Fibroblast of lung (primary cell): ENCODE measurements around the gene TXK. TPM values are rescaled to one million over a fixed set of nuclear protein-coding genes. Genes with fewer than 3 reads are reported as not detected.

Experiments used
- DNase-seq, 2 donors: peaks; one replicate each; pipeline versions ENCODE4 v3.0.0 to v3.0.0-alpha.2; 2010; ENCODE audit warnings: low read depth in 2 of 2
- H2AFZ ChIP-seq: 2 replicates; pipeline ENCODE4 v1.5.1; 2012; ENCODE audit warnings: low read length, control low read depth, inconsistent platforms
- H3K27ac ChIP-seq: 2 replicates; pipeline ENCODE4 v1.5.1; 2011; ENCODE audit warnings: low read length, control low read depth; ENCODE audit not compliant: insufficient read depth
- H3K27me3 ChIP-seq: 2 replicates; pipeline ENCODE4 v1.5.1; 2011; ENCODE audit warnings: mild to moderate bottlenecking, low read length; ENCODE audit not compliant: control insufficient read depth, insufficient read depth
- H3K36me3 ChIP-seq: 2 replicates; pipeline ENCODE4 v1.5.1; 2011; ENCODE audit warnings: low read length; ENCODE audit not compliant: control insufficient read depth, insufficient read depth
- H3K4me1 ChIP-seq: 2 replicates; pipeline ENCODE4 v1.5.1; 2011; ENCODE audit warnings: low read length; ENCODE audit not compliant: control insufficient read depth, insufficient read depth; ENCODE audit errors: extremely low read depth
- H3K4me2 ChIP-seq: 2 replicates; pipeline ENCODE4 v1.5.1; 2011; ENCODE audit warnings: low read length, control low read depth; ENCODE audit not compliant: insufficient read depth; ENCODE audit errors: extremely low read depth
- H3K4me3 ChIP-seq, 4 experiments: fragments of 200-600 bp in 1 of 4; sonication (generic) in 1 of 4; replicated peaks in 1 of 4; 2 replicates each; pipeline ENCODE4 v1.5.1; 2011 to 2016; ENCODE audit warnings: low read length in 4 of 4, low read depth in 3 of 4, mild to moderate bottlenecking in 3 of 4, control low read depth in 2 of 4, inconsistent platforms in 1 of 4, mixed read lengths in 1 of 4; ENCODE audit not compliant: insufficient read depth in 1 of 4; ENCODE audit errors: control extremely low read depth in 1 of 4
- H3K79me2 ChIP-seq: 2 replicates; pipeline ENCODE4 v1.5.1; 2012; ENCODE audit warnings: mild to moderate bottlenecking, low read length, inconsistent platforms; ENCODE audit not compliant: control insufficient read depth, insufficient read depth
- H3K9ac ChIP-seq: 2 replicates; pipeline ENCODE4 v1.5.1; 2011; ENCODE audit warnings: mild to moderate bottlenecking, low read length, control low read depth; ENCODE audit not compliant: insufficient read depth
- H3K9me3 ChIP-seq: 2 replicates; pipeline ENCODE4 v1.5.1; 2012; ENCODE audit warnings: low read depth, low read length; ENCODE audit not compliant: control insufficient read depth, insufficient read depth
- H4K20me1 ChIP-seq: 2 replicates; pipeline ENCODE4 v1.5.1; 2011; ENCODE audit warnings: low read length; ENCODE audit not compliant: control insufficient read depth, insufficient read depth; ENCODE audit errors: extremely low read depth
- CTCF ChIP-seq, 2 donors: IDR thresholded peaks in 1 of 2; conservative IDR thresholded peaks in 1 of 2; 1 replicate in 1 of 2; 2 replicates in 1 of 2; pipeline ENCODE4 v1.5.1; 2011 to 2012; ENCODE audit warnings: low read length in 2 of 2, control low read depth in 1 of 2, inconsistent platforms in 1 of 2, low read depth in 1 of 2, mild to moderate bottlenecking in 1 of 2
- EZH2 ChIP-seq: IDR thresholded peaks from 2 replicates; pipeline ENCODE4 v1.5.1; 2012; ENCODE audit warnings: low read length, control low read depth, mild to moderate bottlenecking; ENCODE audit errors: missing control alignments
- polyA plus RNA-seq, 2 donors: library from polyadenylated mRNA; depleted of rRNA in 1 of 2; stranded (reverse) in 1 of 2; unstranded in 1 of 2; fragments of >200 nt; gene quantifications; 2 replicates each; pipeline ENCODE4 v1.2.1, GENCODE V29; 2011 to 2012; ENCODE audit warnings: missing spikeins in 1 of 2
- total RNA-seq: library from RNA; depleted of rRNA; stranded (reverse); fragments of >200 nt; gene quantifications from 2 replicates; pipeline ENCODE4 v1.2.1, GENCODE V29; 2014

TXK gene
- total and polyA plus RNA-seq, 2 donors (not counting 1 experiment from before 2014, with no cell fraction given) = 0.05 to 0.66 TPM

GRCh38 chr4:48033412-48033811 lies 100.6 kb downstream of the TXK start:
- DNase-seq = no peak
- H3K27ac ChIP-seq = no peak overlapping the region
- no peak overlapping the region for H3K4me2 ChIP-seq
- no peaks in the 10 kb centered on the region for H3K27me3 ChIP-seq
- no peak overlapping the region for H3K4me3 ChIP-seq
- H3K79me2 ChIP-seq = no peaks in the 10 kb centered on the region
- TF ChIP-seq EZH2 (no peak), CTCF (conservative IDR thresholded peaks at IDR 0.05 in 1 of 2, IDR thresholded peaks at IDR 0.05 in 1 of 2; ENCODE audit: low read depth in 1 of 2, low read length in 2 of 2) (no peak)
- H3K36me3 ChIP-seq = no peaks in the 10 kb centered on the region
- H3K9me3 ChIP-seq = no peaks in the 10 kb centered on the region
- no peaks in the 10 kb centered on the region for H3K4me1 ChIP-seq
- H4K20me1 ChIP-seq = no peaks in the 10 kb centered on the region
- H3K9ac ChIP-seq = no peak overlapping the region
- no peak overlapping the region for H2AFZ ChIP-seq

DNA sequence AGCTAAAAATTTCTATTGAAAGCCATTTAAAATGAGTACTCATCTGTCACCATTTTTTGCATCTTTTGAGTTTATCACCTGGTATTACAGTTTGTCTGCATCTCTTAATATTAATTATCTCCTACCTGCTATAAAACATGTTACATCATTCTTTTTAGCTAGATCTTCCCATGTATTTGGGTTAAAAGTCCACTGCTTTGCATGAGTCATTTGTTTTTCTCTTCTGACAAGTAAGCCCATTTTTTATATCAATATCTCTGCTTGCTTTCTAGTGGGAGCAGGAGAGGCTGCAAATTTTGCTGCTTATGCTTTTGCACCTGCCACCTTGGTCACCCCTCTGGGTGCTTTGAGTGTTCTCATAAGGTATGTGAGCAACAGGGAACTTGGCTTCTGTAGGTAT lies 101.3 kb downstream of the TXK start:
- no peak overlapping the region for H3K4me3 ChIP-seq
- peak in 1 of 2 donors; percentile 6 for DNase-seq

GRCh38 chr4:48031802-48032525 lies 102.1 kb downstream of the TXK start:
- Histone ChIP-seq H3K27me3 (no peaks in the 10 kb centered on the region), H3K4me1 (no peaks in the 10 kb centered on the region), H3K4me2 (no peak overlapping the region), H3K36me3 (no peaks in the 10 kb centered on the region), H3K9ac (no peak overlapping the region), H3K79me2 (no peaks in the 10 kb centered on the region), H3K27ac (no peak overlapping the region), H4K20me1 (no peaks in the 10 kb centered on the region), H3K4me3 (no peak overlapping the region), H2AFZ (no peak overlapping the region), H3K9me3 (no peaks in the 10 kb centered on the region)
- TF ChIP-seq EZH2 (no peak), CTCF (conservative IDR thresholded peaks at IDR 0.05 in 1 of 2, IDR thresholded peaks at IDR 0.05 in 1 of 2; ENCODE audit: low read depth in 1 of 2, low read length in 2 of 2) (no peak)
- peak; percentile 62 to 79 for DNase-seq

More for the DNA sequence above, 101.3 kb downstream of the TXK start:
- TF ChIP-seq EZH2 (no peak), CTCF (conservative IDR thresholded peaks at IDR 0.05 in 1 of 2, IDR thresholded peaks at IDR 0.05 in 1 of 2; ENCODE audit: low read depth in 1 of 2, low read length in 2 of 2) (no peak)
- Histone ChIP-seq H3K4me1 (no peaks in the 10 kb centered on the region), H3K4me2 (no peak overlapping the region), H3K79me2 (no peaks in the 10 kb centered on the region), H3K27ac (no peak overlapping the region), H3K9ac (no peak overlapping the region), H3K36me3 (no peaks in the 10 kb centered on the region), H3K9me3 (no peaks in the 10 kb centered on the region), H2AFZ (no peak overlapping the region), H3K27me3 (no peaks in the 10 kb centered on the region), H4K20me1 (no peaks in the 10 kb centered on the region)
